IPS-11a (cell line): ENCODE measurements around the gene KIAA1755.

ENCODE experiments used
- H3K4me3 ChIP-seq: one replicate; pipeline ENCODE4 v1.5.1; 2013; ENCODE audit warnings: low read depth, low read length, control low read depth

The KIAA1755 gene

GRCh38 chr20:38208088-38208487, 52.4 kb downstream of the KIAA1755 start:
- no peak overlapping the region for H3K4me3 ChIP-seq

GRCh38 chr20:38207621-38208020, 52.9 kb downstream of the KIAA1755 start:
- H3K4me3 ChIP-seq: no peak overlapping the region

- H3K4me3 ChIP-seq: no peak overlapping the region
These were observed 55.5 kb downstream of the KIAA1755 start for GRCh38 chr20:38205001-38205400.

DNA sequence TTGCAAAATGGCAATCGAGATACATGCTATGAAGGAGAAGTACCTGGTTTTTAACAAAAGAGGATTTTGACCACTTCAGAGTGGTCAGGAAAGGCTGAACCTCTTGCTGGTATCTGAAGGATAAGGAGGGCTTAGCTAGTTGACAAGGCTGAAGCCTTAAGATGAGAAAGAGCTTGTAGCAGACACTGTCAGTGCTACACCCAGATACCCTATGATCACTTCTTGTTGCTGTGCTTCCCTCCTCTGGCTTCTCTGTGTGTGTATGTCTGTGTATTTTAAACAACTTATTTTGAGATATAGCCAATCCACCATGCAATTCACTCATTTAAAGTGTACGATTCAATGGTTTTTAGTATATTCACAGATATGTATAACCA, 56.6 kb downstream of the KIAA1755 start:
- no peak overlapping the region for H3K4me3 ChIP-seq

- no peak overlapping the region for H3K4me3 ChIP-seq
These were observed 57.1 kb downstream of the KIAA1755 start for GRCh38 chr20:38203337-38203980.

GRCh38 chr20:38202982-38203293, 57.6 kb downstream of the KIAA1755 start:
- no peak overlapping the region for H3K4me3 ChIP-seq

- H3K4me3 ChIP-seq: no peak overlapping the region
These were observed 58.2 kb downstream of the KIAA1755 start for GRCh38 chr20:38202153-38202981.

DNA sequence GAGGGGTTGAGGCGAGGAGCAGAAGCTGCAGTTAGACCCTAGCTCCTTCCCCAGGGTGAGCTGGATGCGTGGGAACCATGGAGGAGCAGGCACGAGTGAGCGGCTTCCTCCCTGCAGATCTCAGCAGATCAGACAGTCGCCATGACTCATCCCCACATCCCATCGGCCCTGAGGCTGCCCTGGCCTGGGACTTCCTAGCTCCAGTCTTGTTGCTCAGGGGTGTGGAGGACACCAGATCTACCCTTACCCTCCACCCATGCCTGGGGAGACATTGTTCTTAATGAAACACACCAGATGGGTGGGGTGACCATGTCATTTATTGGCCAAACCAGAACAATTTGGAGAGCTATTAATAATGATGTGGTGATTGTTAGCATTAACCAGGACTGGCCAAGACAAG, 59.2 kb downstream of the KIAA1755 start:
- no peak overlapping the region for H3K4me3 ChIP-seq

DNA sequence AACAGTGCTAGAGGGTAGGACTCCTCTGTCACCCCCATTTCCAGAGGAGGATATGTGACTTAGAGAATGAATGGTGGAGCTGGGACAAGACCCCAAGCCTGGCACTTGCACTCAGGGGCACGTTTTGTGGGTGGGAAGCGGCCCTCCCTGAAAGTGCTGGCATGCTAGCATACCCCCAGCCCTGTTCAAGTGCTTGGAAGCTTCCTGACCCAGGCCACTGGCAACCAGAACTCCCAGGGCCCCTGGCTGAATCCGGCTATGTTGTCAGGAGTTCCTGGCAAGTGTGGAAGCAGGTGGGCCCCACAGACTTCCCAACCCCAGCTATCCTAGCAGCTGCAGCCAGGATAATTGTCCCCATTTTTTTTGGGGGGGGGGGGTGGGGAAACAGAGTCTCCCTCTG, 59.9 kb downstream of the KIAA1755 start:
- no peak overlapping the region for H3K4me3 ChIP-seq

DNA sequence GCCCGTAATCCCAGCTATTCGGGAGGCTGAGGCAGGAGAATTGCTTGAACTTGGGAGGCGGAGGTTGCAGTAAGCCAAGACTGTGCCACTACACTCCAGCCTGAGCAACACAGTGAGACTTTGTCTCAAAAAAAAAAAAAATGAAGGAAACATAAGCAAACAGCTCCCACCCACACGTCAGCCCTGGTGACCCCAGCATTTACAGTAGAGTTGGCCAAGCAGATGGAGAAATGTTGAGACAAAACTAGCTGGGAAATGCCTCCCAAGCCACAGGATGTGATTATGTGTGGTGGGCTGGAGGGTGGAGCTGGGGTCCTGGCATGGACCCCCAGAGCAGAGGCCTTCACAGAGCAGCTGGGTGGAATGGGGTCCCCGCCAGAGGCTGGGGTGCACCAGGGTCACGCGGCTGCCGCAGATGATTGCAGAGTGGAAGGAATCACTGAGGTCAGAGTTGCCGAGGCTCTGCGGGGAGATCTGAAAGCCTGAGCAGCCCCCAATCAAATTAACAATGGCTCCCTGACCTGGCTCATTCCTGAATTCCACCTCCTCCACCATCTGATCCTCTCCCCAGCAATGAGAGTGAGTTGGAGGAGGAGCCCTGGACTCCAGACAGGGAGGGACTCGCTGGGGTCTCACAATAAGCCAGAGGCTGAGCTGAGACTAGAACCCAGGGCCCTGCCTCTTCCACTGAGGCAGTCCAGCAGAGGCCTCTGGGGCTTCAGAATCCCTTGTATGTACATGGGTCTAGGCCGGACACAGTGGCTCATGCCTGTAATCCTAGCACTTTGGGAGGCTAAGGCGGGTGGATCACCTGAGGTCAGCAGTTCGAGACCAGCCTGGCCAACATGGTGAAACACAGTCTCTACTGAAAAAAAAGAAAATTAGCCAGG, 60.8 kb downstream of the KIAA1755 start:
- no peak overlapping the region for H3K4me3 ChIP-seq

DNA sequence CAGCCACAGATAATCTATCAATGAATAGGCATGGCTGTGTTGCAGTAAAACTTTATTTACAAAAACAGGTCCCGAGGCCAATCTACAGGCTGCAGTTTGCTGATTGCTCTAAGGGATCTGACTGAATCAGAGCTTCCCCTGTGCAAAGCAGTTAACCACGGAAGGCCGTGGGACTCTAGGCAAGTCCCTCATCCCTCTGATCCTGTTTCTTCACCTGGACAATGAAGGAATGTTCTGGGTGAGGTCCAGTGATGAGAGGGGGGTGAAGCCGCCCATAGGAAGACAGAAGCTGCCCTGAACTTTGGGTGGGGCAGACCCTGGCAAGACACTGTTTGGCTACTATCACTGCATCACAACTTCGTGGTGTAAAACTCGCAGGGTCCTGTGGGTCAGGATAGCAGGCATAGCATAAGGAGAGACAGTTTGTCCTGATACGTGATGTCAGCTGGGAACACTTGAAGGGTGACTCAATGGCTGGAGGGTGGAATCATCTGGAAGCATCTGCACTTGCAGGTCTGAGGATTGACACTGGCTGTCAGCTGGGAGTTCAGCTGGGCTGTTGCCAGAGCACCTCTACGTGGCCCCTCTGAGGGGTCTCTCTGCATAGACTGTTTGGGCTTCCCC, 62.2 kb downstream of the KIAA1755 start:
- no peak overlapping the region for H3K4me3 ChIP-seq

GRCh38 chr20:38197619-38198018, 62.9 kb downstream of the KIAA1755 start:
- H3K4me3 ChIP-seq: no peak overlapping the region

DNA sequence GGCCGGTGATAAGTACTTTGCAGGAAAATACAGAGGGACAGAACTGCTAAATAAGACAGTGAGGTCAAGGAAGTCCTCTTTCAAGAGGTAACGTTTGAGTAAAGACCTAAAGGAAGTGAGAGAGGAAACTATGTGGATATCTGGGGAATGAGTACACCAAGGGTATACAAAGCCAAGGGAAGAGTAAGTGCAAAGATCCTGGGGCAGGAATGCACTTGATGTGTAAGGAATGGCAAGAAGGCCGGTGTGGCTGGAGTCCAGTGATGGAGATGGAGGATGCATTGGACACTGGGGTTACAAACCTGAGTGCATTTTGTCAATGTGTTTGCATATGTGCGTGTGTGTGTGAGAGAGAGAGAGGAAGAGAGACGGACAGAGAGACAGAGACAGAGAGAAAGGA, 63.3 kb downstream of the KIAA1755 start:
- H3K4me3 ChIP-seq: no peak overlapping the region

DNA sequence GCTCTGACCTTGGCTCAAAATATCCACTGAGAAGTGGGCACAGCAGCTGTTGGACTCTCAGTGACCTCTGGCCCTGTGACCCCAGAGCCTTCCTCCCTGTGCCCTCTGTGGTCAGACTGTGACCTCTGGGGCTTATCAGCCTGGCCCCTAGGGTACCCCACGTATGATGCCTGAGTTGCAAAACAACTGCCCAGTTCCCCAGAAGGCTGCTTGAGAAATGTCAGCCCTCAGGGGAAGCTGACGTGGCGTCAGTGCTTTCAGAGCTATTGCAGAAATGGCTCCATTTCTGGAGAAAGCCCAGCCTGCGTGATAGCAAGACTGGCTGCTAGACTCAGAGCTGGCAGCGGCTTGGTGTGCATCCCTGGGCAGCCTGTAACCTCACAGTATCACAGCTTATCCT, 63.9 kb downstream of the KIAA1755 start:
- H3K4me3 ChIP-seq: no peak overlapping the region

GRCh38 chr20:38196076-38196475, 64.5 kb downstream of the KIAA1755 start:
- H3K4me3 ChIP-seq: no peak overlapping the region

- H3K4me3 ChIP-seq: no peak overlapping the region
These were observed 65.0 kb downstream of the KIAA1755 start for GRCh38 chr20:38195521-38195920.

GRCh38 chr20:38194971-38195504, 65.5 kb downstream of the KIAA1755 start:
- no peak overlapping the region for H3K4me3 ChIP-seq

DNA sequence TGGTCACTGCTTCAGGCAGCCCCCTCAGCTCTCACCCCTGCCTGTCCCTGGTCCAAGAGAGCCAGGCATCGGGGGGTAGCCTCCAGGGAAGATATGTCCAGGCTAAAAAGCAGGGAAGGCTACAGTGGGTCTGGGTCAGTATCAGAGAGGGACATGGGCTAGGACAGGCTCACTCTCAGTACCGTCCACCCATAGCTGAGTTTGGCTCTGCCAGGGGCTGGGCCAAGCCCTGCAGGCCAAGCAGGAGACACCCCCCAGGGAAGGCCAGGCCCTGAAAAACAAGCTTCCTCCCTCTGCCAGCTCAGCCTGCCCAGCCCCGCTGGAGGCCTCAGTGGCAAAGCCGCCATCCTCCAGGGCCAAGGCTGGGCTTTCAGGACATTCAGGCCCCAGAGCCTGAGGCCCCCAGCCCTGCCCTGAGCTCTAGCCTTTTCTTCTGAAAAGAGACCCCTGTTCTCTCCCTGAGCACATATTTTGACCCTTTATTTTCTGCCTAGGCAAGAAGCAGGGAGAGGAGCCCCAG, 66.9 kb downstream of the KIAA1755 start:
- H3K4me3 ChIP-seq: no peak overlapping the region

DNA sequence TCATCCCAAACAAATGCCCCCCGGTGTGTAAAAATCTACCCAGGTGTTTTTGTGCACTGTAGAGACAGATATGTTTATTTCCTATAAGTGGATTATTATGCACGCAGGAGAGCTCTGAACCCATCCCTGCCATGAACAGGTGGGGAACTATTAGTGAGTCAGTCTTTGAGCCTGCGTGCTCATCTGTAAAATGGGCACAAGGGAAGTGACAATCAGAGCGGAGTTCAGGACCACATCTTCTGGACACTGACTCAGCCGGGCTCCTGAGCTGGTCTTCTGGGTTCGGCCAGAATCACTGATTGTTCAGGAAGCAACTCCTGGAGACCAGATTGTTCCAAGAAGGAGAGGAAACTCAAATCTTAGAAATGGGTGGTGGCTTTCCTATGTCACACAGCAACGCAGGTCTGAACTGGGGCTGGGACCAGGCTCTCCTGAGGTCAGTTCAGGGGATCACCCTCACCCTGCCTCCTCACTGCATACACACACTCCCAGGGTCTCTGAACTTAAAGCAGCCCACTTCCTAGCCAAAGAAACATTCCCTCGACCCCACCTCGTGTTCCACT, 68.1 kb downstream of the KIAA1755 start:
- H3K4me3 ChIP-seq: no peak overlapping the region

- H3K4me3 ChIP-seq: no peak overlapping the region
These were observed 68.9 kb downstream of the KIAA1755 start for GRCh38 chr20:38191654-38192053.
